Effector memory CD4-positive, alpha-beta T cell (primary cell): Measurements from ENCODE around the gene JUP.

Experiments
- DNase-seq, 3 donors: peaks; one replicate each; pipeline ENCODE4 v3.0.0-alpha.2; 2020
- H3K27ac ChIP-seq: 2 replicates; pipeline ENCODE4 v1.7.0; 2013; ENCODE audit warnings: mild to moderate bottlenecking, low read length, moderate library complexity; ENCODE audit not compliant: insufficient read depth, poor library complexity, severe bottlenecking
- H3K27me3 ChIP-seq: replicated peaks from 2 replicates; pipeline ENCODE4 v1.7.0; 2013; ENCODE audit warnings: mild to moderate bottlenecking, low read length; ENCODE audit not compliant: insufficient read depth, control insufficient read depth, poor library complexity, severe bottlenecking
- H3K36me3 ChIP-seq: 2 replicates; pipeline ENCODE4 v1.7.0; 2013; ENCODE audit warnings: mild to moderate bottlenecking, low read length, moderate library complexity; ENCODE audit not compliant: control insufficient read depth, insufficient read depth
- H3K4me1 ChIP-seq: 2 replicates; pipeline ENCODE4 v1.7.0; 2013; ENCODE audit warnings: low read length, mild to moderate bottlenecking; ENCODE audit not compliant: control insufficient read depth, insufficient read depth, poor library complexity, severe bottlenecking
- H3K4me3 ChIP-seq: 2 replicates; pipeline ENCODE4 v1.7.0; 2013; ENCODE audit warnings: low read length, low read depth, mild to moderate bottlenecking; ENCODE audit not compliant: insufficient read depth, poor library complexity, severe bottlenecking
- H3K9me3 ChIP-seq: 2 replicates; pipeline ENCODE4 v1.7.0; 2013; ENCODE audit warnings: mild to moderate bottlenecking, low read length, moderate library complexity; ENCODE audit not compliant: control insufficient read depth

JUP gene

GRCh38 chr17:41724476-41725050 lies 61.9 kb downstream of the JUP start:
- no peak for DNase-seq
- H3K27me3 ChIP-seq, result no peaks in the 10 kb centered on the region
- no peaks in the 10 kb centered on the region for H3K36me3 ChIP-seq
- no peak overlapping the region for H3K4me3 ChIP-seq
- no peak overlapping the region for H3K27ac ChIP-seq
- no peaks in the 10 kb centered on the region for H3K4me1 ChIP-seq
- H3K9me3 ChIP-seq, result no peaks in the 10 kb centered on the region

- Histone ChIP-seq H3K27me3 (no peaks in the 10 kb centered on the region), H3K27ac (no peak overlapping the region), H3K4me1 (no peaks in the 10 kb centered on the region), H3K9me3 (no peaks in the 10 kb centered on the region), H3K36me3 (no peaks in the 10 kb centered on the region), H3K4me3 (no peak overlapping the region)
- no peak for DNase-seq
These were observed 62.6 kb downstream of the JUP start for GRCh38 chr17:41723801-41724475.

GRCh38 chr17:41722231-41722630 lies 64.3 kb downstream of the JUP start:
- Histone ChIP-seq H3K27me3 (no peaks in the 10 kb centered on the region), H3K27ac (no peak overlapping the region), H3K36me3 (no peaks in the 10 kb centered on the region), H3K4me1 (no peaks in the 10 kb centered on the region), H3K9me3 (no peaks in the 10 kb centered on the region), H3K4me3 (no peak overlapping the region)
- no peak for DNase-seq

- no peak for DNase-seq
- no peak overlapping the region for H3K4me3 ChIP-seq
- no peak overlapping the region for H3K27ac ChIP-seq
- no peaks in the 10 kb centered on the region for H3K4me1 ChIP-seq
- H3K27me3 ChIP-seq, result no peaks in the 10 kb centered on the region
- H3K36me3 ChIP-seq, result no peaks in the 10 kb centered on the region
- H3K9me3 ChIP-seq, result no peaks in the 10 kb centered on the region
These were observed 68.2 kb downstream of the JUP start for GRCh38 chr17:41718287-41718645.

GRCh38 chr17:41717408-41718286 lies 68.9 kb downstream of the JUP start:
- Histone ChIP-seq H3K9me3 (no peaks in the 10 kb centered on the region), H3K4me3 (no peak overlapping the region), H3K4me1 (no peaks in the 10 kb centered on the region), H3K36me3 (no peaks in the 10 kb centered on the region), H3K27me3 (no peaks in the 10 kb centered on the region), H3K27ac (no peak overlapping the region)
- no peak for DNase-seq

GRCh38 chr17:41711669-41712400 lies 74.7 kb downstream of the JUP start, which contains the start of gene GAST:
Gene GAST, plus strand, starts transcription at chr17:41712331. Its CDS starts 3,106 bp downstream, at chr17:41715437.
- Histone ChIP-seq H3K27me3 (no peaks in the 10 kb centered on the region), H3K27ac (no peak within 1 kb of the TSS), H3K9me3 (no peaks in the 10 kb centered on the region), H3K36me3 (no peaks in the 10 kb centered on the region), H3K4me1 (no peaks in the 10 kb centered on the region), H3K4me3 (no peak within 1 kb of the TSS)
- no peak for DNase-seq

GRCh38 chr17:41710472-41711090 lies 75.9 kb downstream of the JUP start:
- no peaks in the 10 kb centered on the region for H3K27me3 ChIP-seq
- H3K4me3 ChIP-seq, result no peak overlapping the region
- no peaks in the 10 kb centered on the region for H3K9me3 ChIP-seq
- H3K27ac ChIP-seq, result no peak overlapping the region
- no peaks in the 10 kb centered on the region for H3K4me1 ChIP-seq
- no peaks in the 10 kb centered on the region for H3K36me3 ChIP-seq
- no peak for DNase-seq

- no peaks in the 10 kb centered on the region for H3K4me1 ChIP-seq
- H3K9me3 ChIP-seq, result no peaks in the 10 kb centered on the region
- no peak overlapping the region for H3K27ac ChIP-seq
- DNase-seq, result no peak
- no peak overlapping the region for H3K4me3 ChIP-seq
- H3K36me3 ChIP-seq, result no peaks in the 10 kb centered on the region
- no peaks in the 10 kb centered on the region for H3K27me3 ChIP-seq
These were observed 78.5 kb downstream of the JUP start for GRCh38 chr17:41707803-41708669.
